ENCODE measurements around the gene RASGRF1. TPM values are rescaled to one million over a fixed set of nuclear protein-coding genes. Genes with fewer than 3 reads are reported as not detected.

Gene RASGRF1
- total RNA-seq, 1 donor = under 0.01 TPM

DNA sequence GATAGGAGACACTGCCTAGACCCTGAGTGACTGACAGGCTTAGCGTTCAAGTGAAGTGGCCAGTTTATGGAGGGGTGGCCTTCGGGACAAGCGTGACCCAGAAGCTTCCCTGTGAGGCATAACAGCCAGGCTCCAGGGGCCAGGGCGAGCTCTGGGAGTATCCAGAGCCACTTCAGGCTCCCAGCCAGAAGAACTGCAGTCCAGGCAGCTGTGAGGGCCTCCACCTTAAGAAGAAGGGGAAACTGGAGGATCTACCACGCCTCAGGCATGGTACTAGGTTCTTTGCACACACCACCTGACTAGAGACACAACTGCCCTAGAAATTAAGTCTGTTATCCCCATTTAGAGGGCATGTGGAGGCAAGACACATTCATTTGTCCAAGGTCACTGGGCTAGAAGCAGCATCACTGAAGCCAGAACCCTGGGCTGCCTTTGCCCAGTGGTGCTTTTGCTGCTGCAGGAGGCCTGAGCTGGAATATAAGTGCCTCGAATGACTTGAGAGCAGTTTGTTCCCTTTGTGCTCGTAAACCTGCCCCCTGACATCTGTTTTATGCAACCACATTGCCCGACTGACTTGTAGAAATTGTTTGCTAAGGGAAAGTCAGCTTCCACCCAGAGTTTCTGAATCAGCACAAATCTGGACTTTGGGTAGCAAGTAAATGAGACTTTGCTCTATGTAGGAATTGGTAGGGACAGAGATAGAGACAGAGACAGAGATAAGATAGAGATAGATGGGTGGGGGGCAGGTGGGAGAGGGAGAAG is 23.3 kb downstream of the RASGRF1 start:
- no peak for DNase-seq (ENCODE audit: insufficient read length, low spot score, missing footprints)
- Histone ChIP-seq H2AFZ (ENCODE audit: low read length) (no peak overlapping the region), H4K20me1 (ENCODE audit: insufficient read depth, low read length) (no peaks in the 10 kb centered on the region), H3K4me2 (ENCODE audit: insufficient read depth, low read length) (no peak overlapping the region), H3K36me3 (ENCODE audit: insufficient read depth, low read length) (no peaks in the 10 kb centered on the region), H3K27ac (ENCODE audit: low read depth, low read length) (no peak overlapping the region), H3K79me2 (ENCODE audit: insufficient read depth, low read length) (no peaks in the 10 kb centered on the region), H3K4me1 (ENCODE audit: insufficient read depth, low read length) (no peaks in the 10 kb centered on the region), H3K9me3 (ENCODE audit: low read depth, low read length) (no peaks in the 10 kb centered on the region), H3K27me3 (ENCODE audit: insufficient read depth, low read length) (peaks cover 4% of the 10 kb centered on the region), H3K4me3 (ENCODE audit: insufficient read depth, low read length) (no peak overlapping the region)
- no peak for TF ChIP-seq CTCF (IDR thresholded peaks at IDR 0.05; ENCODE audit: extremely low read depth, low read depth, low read length)

GRCh38 chr15:79066391-79067071 is 24.0 kb downstream of the RASGRF1 start:
- Histone ChIP-seq H4K20me1 (ENCODE audit: insufficient read depth, low read length) (no peaks in the 10 kb centered on the region), H3K27me3 (ENCODE audit: insufficient read depth, low read length) (peaks cover 4% of the 10 kb centered on the region), H3K36me3 (ENCODE audit: insufficient read depth, low read length) (no peaks in the 10 kb centered on the region), H2AFZ (ENCODE audit: low read length) (no peak overlapping the region), H3K4me2 (ENCODE audit: insufficient read depth, low read length) (no peak overlapping the region), H3K27ac (ENCODE audit: low read depth, low read length) (no peak overlapping the region), H3K4me3 (ENCODE audit: insufficient read depth, low read length) (no peak overlapping the region), H3K4me1 (ENCODE audit: insufficient read depth, low read length) (no peaks in the 10 kb centered on the region), H3K9me3 (ENCODE audit: low read depth, low read length) (no peaks in the 10 kb centered on the region), H3K79me2 (ENCODE audit: insufficient read depth, low read length) (no peaks in the 10 kb centered on the region)
- no peak for TF ChIP-seq CTCF (IDR thresholded peaks at IDR 0.05; ENCODE audit: extremely low read depth, low read depth, low read length)
- DNase-seq (ENCODE audit: insufficient read length, low spot score, missing footprints) = no peak

DNA sequence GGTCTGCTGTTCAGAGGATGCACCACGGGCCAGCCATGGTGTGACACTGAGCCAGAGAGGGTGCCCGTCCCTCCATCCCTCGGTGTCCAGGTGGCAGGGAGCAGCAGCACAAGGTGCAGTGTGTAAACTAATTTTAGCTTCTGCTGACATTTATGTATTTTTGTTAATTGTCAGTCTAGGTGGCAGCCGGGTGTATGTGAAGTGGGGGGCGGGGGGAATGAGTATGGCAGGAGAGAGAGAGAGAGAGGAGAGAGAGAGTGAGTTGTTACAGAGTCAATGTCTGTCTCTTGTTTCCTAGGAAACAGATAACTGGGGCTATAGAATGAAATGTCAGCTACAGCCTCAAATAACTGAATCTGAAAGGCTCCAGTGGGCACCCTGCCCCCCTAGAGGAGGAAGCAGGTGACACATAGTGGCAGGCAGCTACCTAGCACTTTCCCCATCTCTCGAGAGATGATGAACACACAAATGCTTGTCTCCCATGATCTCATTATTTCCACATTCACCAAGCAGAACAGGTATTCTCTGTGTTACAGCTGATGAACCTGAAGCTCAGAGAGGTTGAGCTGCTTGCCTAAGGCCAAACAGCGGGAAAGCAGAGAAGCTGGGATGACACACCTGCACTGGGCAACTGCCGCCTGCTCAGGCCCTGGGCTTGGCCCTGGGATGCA is 24.7 kb downstream of the RASGRF1 start:
- Histone ChIP-seq H3K4me3 (ENCODE audit: insufficient read depth, low read length) (no peak overlapping the region), H4K20me1 (ENCODE audit: insufficient read depth, low read length) (no peaks in the 10 kb centered on the region), H3K36me3 (ENCODE audit: insufficient read depth, low read length) (no peaks in the 10 kb centered on the region), H2AFZ (ENCODE audit: low read length) (no peak overlapping the region), H3K9me3 (ENCODE audit: low read depth, low read length) (no peaks in the 10 kb centered on the region), H3K27ac (ENCODE audit: low read depth, low read length) (no peak overlapping the region), H3K4me2 (ENCODE audit: insufficient read depth, low read length) (no peak overlapping the region), H3K4me1 (ENCODE audit: insufficient read depth, low read length) (no peaks in the 10 kb centered on the region), H3K79me2 (ENCODE audit: insufficient read depth, low read length) (no peaks in the 10 kb centered on the region), H3K27me3 (ENCODE audit: insufficient read depth, low read length) (peaks cover 4% of the 10 kb centered on the region)
- DNase-seq (ENCODE audit: insufficient read length, low spot score, missing footprints) = no peak
- no peak for TF ChIP-seq CTCF (IDR thresholded peaks at IDR 0.05; ENCODE audit: extremely low read depth, low read depth, low read length)

GRCh38 chr15:79065361-79065705 is 25.2 kb downstream of the RASGRF1 start:
- no peaks in the 10 kb centered on the region for H3K36me3 ChIP-seq (ENCODE audit: insufficient read depth, low read length)
- H3K4me2 ChIP-seq (ENCODE audit: insufficient read depth, low read length) = no peak overlapping the region
- no peaks in the 10 kb centered on the region for H3K9me3 ChIP-seq (ENCODE audit: low read depth, low read length)
- DNase-seq (ENCODE audit: insufficient read length, low spot score, missing footprints) = no peak
- no peaks in the 10 kb centered on the region for H3K4me1 ChIP-seq (ENCODE audit: insufficient read depth, low read length)
- TF ChIP-seq CTCF (IDR thresholded peaks at IDR 0.05; ENCODE audit: extremely low read depth, low read depth, low read length) = no peak
- H3K4me3 ChIP-seq (ENCODE audit: insufficient read depth, low read length) = no peak overlapping the region
- no peaks in the 10 kb centered on the region for H3K79me2 ChIP-seq (ENCODE audit: insufficient read depth, low read length)
- no peak overlapping the region for H3K27ac ChIP-seq (ENCODE audit: low read depth, low read length)
- no peak overlapping the region for H2AFZ ChIP-seq (ENCODE audit: low read length)
- H4K20me1 ChIP-seq (ENCODE audit: insufficient read depth, low read length) = no peaks in the 10 kb centered on the region
- peaks cover 4% of the 10 kb centered on the region for H3K27me3 ChIP-seq (ENCODE audit: insufficient read depth, low read length)

Measured in osteoblast (primary cell).